Kidney (tissue), 14 donors: ENCODE data around the gene IL17F. TPM values are rescaled to one million over a fixed set of nuclear protein-coding genes. Genes with fewer than 3 reads are reported as not detected.

Experiments used
- DNase-seq, 5 donors: peaks; one replicate each; pipeline ENCODE4 v3.0.0-alpha.2; 2013 to 2020
- FAIRE-seq: peaks from 2 replicates; lab custom pipeline; 2012; peaks lifted over from hg19 to GRCh38; lab: Jason Lieb, UNC
- H3K27ac ChIP-seq, 2 donors: one replicate each; pipeline ENCODE4 v1.7.0; 2013; ENCODE audit warnings: low read depth in 2 of 2, low read length in 2 of 2, inconsistent platforms in 1 of 2
- H3K27me3 ChIP-seq: one replicate; pipeline ENCODE4 v1.7.1; 2013; ENCODE audit warnings: low read length, inconsistent platforms; ENCODE audit not compliant: control insufficient read depth, insufficient read depth
- H3K36me3 ChIP-seq, 3 donors: one replicate each; pipeline versions ENCODE4 v1.7.0 to v1.7.1; 2013; ENCODE audit warnings: low read length in 3 of 3, control low read depth in 1 of 3, inconsistent platforms in 1 of 3; ENCODE audit not compliant: insufficient read depth in 3 of 3, control insufficient read depth in 2 of 3
- H3K4me1 ChIP-seq, 3 donors: one replicate each; pipeline versions ENCODE4 v1.7.0 to v1.7.1; 2013; ENCODE audit warnings: low read length in 3 of 3, inconsistent platforms in 1 of 3, low read depth in 1 of 3; ENCODE audit not compliant: control insufficient read depth in 2 of 3, insufficient read depth in 2 of 3
- H3K4me3 ChIP-seq, 3 donors: one replicate each; pipeline versions ENCODE4 v1.7.0 to v1.8.1; 2013; ENCODE audit warnings: low read length in 3 of 3, control low read depth in 1 of 3, inconsistent platforms in 1 of 3
- H3K9ac ChIP-seq, 3 donors: one replicate each; pipeline versions ENCODE4 v1.7.0 to v1.7.1; 2013; ENCODE audit warnings: low read length in 3 of 3, control low read depth in 1 of 3, inconsistent platforms in 1 of 3
- H3K9me3 ChIP-seq, 3 donors: one replicate each; pipeline versions ENCODE4 v1.7.0 to v1.7.1; 2013; ENCODE audit warnings: low read length in 3 of 3, control low read depth in 1 of 3, inconsistent platforms in 1 of 3; ENCODE audit not compliant: control insufficient read depth in 2 of 3, insufficient read depth in 1 of 3
- CTCF ChIP-seq: IDR thresholded peaks from 3 replicates; pipeline ENCODE4 v1.5.1; 2012; ENCODE audit warnings: mild to moderate bottlenecking, moderate library complexity, borderline replicate concordance; ENCODE audit not compliant: insufficient read depth; ENCODE audit errors: extremely low read depth
- intact Hi-C: fragments of 100-400 bp; cut with DNase I; formaldehyde crosslinking; loops from one replicate; pipeline ENCODE4 v1.11.1; 2022
- polyA plus RNA-seq: library from polyadenylated mRNA; stranded (reverse); fragments of 350-450 nt; fragmentation: Illumina TruSeq; extraction: RNeasy Lipid Tissue Mini Kit (QIAGEN cat#74804); gene quantifications from one replicate; pipeline ENCODE4 v1.2.3, GENCODE V29; 2014; ENCODE audit warnings: low read depth, low replicate concordance; ENCODE audit not compliant: insufficient read depth
- total RNA-seq: library from RNA; stranded (reverse); fragmentation: NEBNext Ultra II Directional; extraction: Animal tissue kit (Norgen Biotek cat#: 25700); gene quantifications from one replicate; pipeline ENCODE4 v1.2.1, GENCODE V29; 2021
- donor health status: control.
- donor health status: control.
- donor health status: control.
- donor health status: control.
- donor health status: control.
- donor health status: DM: yes; HTN: yes; CAD: no.
- donor health status: Normal renal cell carcinoma (clear cell type).

IL17F gene
- total and polyA plus RNA-seq, 2 donors from 2014 or later = not detected

GRCh38 chr6:52230685-52231084 is 13.6 kb downstream of the IL17F start:
- intact Hi-C loops = no loop called here
- no peak for TF ChIP-seq CTCF

GRCh38 chr6:52227495-52227894 is 16.8 kb downstream of the IL17F start:
- no peak overlapping the region for H3K4me3 ChIP-seq
- no peak for TF ChIP-seq CTCF
- no peaks in the 10 kb centered on the region for H3K4me1 ChIP-seq
- no peak overlapping the region for H3K27ac ChIP-seq
- no peak for FAIRE-seq
- no peaks in the 10 kb centered on the region for H3K27me3 ChIP-seq
- H3K9ac ChIP-seq = no peak overlapping the region
- H3K9me3 ChIP-seq = no peaks in the 10 kb centered on the region
- DNase-seq = peak in 1 of 5 donors; percentile 8
- intact Hi-C loops = no loop called here
- no peaks in the 10 kb centered on the region for H3K36me3 ChIP-seq

More at GRCh38 chr6:52230685-52231084, 13.6 kb downstream of the IL17F start:
- H3K4me3 ChIP-seq = no peak overlapping the region
- H3K27ac ChIP-seq = no peak overlapping the region
- DNase-seq (no peak), FAIRE-seq (no peak)
- H3K27me3 ChIP-seq = no peaks in the 10 kb centered on the region
- H3K4me1 ChIP-seq = peaks cover 0 to 5% (median 2%) of the 10 kb centered on the region in 3 donors
- no peaks in the 10 kb centered on the region for H3K9me3 ChIP-seq
- no peaks in the 10 kb centered on the region for H3K36me3 ChIP-seq
- no peak overlapping the region for H3K9ac ChIP-seq

GRCh38 chr6:52221302-52221701 is 23.0 kb downstream of the IL17F start:
- no peaks in the 10 kb centered on the region for H3K4me1 ChIP-seq
- no peaks in the 10 kb centered on the region for H3K36me3 ChIP-seq
- no peak for DNase-seq
- no peak for TF ChIP-seq CTCF
- H3K4me3 ChIP-seq = no peak overlapping the region
- no peak overlapping the region for H3K27ac ChIP-seq
- no peak for FAIRE-seq
- no peak overlapping the region for H3K9ac ChIP-seq
- intact Hi-C loops = no loop called here
- no peaks in the 10 kb centered on the region for H3K27me3 ChIP-seq
- no peaks in the 10 kb centered on the region for H3K9me3 ChIP-seq

- TF ChIP-seq CTCF = no peak
- H3K9ac ChIP-seq = no peak overlapping the region
- FAIRE-seq (no peak), DNase-seq (no peak)
- no peak overlapping the region for H3K4me3 ChIP-seq
- H3K27ac ChIP-seq = no peak overlapping the region
- H3K36me3 ChIP-seq = no peaks in the 10 kb centered on the region
- no peaks in the 10 kb centered on the region for H3K27me3 ChIP-seq
- H3K9me3 ChIP-seq = no peaks in the 10 kb centered on the region
- H3K4me1 ChIP-seq = no peaks in the 10 kb centered on the region
- intact Hi-C loops = no loop called here
These were observed 26.5 kb downstream of the IL17F start for GRCh38 chr6:52217761-52218160.
